ENCODE data around the gene ERC1.
"Not testable (repeated sequence)": the region's sequence is repeated elsewhere in the genome, so short reads cannot be mapped to it uniquely, and the experiment has no call there.

Gene ERC1

DNA sequence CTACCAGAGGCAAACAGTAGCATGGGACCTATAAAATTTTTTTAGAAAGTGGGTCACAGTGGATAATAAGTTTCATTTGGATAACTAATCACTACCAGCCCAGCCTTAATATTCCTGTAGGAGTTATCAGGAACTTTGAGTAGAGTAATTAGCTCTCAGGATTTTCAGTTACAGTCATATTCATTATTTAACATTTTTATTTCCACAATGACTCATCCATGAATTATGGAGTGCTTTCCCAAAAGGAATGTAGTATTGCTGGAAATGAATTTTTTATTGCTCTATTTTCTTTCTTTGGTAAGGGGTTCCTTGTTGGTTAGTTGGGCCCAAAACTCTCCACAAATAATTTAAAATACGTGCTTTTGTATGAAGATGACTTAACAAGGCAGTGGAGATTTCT, 53.7 kb downstream of the ERC1 start:
- Histone ChIP-seq H3K4me1 (no peaks in the 10 kb centered on the region), H3K9ac (no peak overlapping the region), H3K36me3 (peaks cover 22% of the 10 kb centered on the region), H3K27ac (no peak overlapping the region), H3K9me3 (peaks cover 8% of the 10 kb centered on the region), H3K27me3 (no peaks in the 10 kb centered on the region), H3K4me2 (no peak overlapping the region), H4K20me1 (no peaks in the 10 kb centered on the region), H3K4me3 (no peak overlapping the region)
- no peak for TF ChIP-seq Cebpa-rat (IDR thresholded peaks at IDR 0.05)

DNA sequence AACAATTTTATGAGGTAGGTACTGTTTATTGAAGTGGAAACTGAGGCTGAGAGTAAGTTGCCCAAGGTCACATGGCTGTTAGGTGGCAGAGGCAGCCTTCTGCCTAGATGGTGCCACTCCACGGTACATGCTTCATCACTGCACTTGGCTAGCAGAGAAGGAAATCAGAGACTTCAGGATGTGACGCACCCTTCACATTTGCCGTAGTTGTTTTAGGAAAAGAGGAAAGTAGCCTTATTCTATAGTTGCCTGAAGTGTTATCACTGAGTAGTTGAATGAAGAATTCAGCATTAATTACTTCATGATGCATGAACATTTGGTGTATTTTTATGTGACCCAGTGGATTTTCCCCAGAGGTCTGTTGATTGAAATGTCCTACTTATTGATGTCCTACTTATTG, 55.7 kb downstream of the ERC1 start:
- H3K9ac ChIP-seq: no peak overlapping the region
- no peak for TF ChIP-seq Cebpa-rat (IDR thresholded peaks at IDR 0.05)
- H3K9me3 ChIP-seq: peaks cover 7% of the 10 kb centered on the region
- H3K4me1 ChIP-seq: no peaks in the 10 kb centered on the region
- H4K20me1 ChIP-seq: 0 out of 2 replicates have a peak, but pooled peaks cover 6% of the 10 kb centered on the region
- H3K27ac ChIP-seq: no peak overlapping the region
- H3K4me3 ChIP-seq: no peak overlapping the region
- H3K4me2 ChIP-seq: no peak overlapping the region
- peaks cover 14% of the 10 kb centered on the region for H3K36me3 ChIP-seq
- H3K27me3 ChIP-seq: no peaks in the 10 kb centered on the region

DNA sequence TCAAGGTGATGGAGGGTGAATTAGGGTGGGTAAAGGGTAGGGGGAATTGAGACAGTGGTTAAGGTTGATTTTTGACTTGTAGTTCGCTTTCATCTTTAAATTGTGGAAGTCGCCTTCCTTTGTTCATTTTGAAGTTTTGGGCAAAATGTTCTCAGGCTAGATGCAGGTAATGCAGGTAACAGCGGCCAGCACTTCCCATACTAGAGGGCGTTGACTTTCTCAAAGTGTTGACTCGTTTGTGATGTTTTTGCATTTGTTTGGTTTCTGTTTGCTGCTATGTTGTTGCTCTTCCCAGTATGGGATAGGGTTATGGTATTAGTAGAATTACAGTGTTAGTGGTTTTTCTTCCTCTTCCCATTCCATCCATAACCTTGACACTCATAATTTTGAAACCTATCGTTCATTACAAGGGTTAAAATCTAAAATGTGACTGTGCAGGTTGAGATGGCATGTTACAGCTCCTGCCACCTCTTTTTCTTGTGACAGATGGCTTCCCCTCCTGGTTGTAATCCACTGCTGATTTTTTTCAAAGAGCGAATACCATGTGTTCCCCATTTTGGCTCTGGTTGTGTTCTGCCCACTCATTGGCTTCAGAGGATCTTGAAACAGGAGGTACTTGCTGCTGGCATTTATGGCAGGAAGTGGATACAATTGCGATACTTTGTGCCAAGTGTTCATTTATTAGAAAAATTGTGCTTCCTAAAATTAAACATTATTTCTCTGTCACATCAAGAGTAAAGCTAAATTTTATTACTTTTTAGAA, 57.1 kb downstream of the ERC1 start:
- TF ChIP-seq Cebpa-rat (IDR thresholded peaks at IDR 0.05): no peak
- no peak overlapping the region for H3K4me2 ChIP-seq
- H3K4me1 ChIP-seq: no peaks in the 10 kb centered on the region

DNA sequence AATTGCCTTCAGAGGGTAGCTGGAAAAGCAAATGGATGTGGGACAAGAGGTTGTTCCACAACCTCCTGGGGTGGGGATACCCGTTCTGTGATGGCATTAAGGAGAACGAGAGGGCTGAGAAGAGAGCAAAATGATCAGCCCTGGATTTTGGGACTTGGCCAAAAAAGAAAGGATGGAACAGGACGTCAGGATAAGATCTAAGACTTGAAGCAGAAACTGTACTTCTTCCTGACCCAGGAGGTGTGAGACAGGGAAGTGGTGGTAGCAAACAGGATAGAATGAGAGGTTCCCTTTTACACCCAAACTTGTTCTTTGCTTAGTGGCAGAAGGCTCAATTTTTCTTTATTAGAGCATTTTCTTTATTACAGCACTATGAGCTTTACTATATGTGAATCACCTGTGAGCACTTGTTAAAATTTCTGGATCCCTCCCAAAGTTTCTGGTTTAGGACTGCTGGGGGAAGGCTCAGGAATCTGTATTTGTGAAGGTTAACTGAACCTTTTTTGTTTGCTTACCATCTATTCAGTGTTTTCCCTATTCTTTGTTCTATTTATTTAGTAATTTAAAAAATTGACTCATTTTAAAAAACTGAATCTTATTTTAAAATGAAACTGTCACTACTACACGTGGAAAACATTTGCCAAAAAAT, 59.2 kb downstream of the ERC1 start:
- Histone ChIP-seq H3K36me3 (no peaks in the 10 kb centered on the region; the same call in 1 of the 2 replicates), H3K9ac (no peak overlapping the region), H3K27ac (no peak overlapping the region), H4K20me1 (peaks cover 38% of the 10 kb centered on the region; the same call in 1 of the 2 replicates), H3K9me3 (no peaks in the 10 kb centered on the region), H3K4me1 (no peaks in the 10 kb centered on the region), H3K4me2 (no peak overlapping the region), H3K4me3 (no peak overlapping the region), H3K27me3 (no peaks in the 10 kb centered on the region)
- TF ChIP-seq Cebpa-rat (IDR thresholded peaks at IDR 0.05): no peak

More for the DNA sequence above, 57.1 kb downstream of the ERC1 start:
- Histone ChIP-seq H3K27me3 (no peaks in the 10 kb centered on the region), H3K9ac (no peak overlapping the region), H3K27ac (no peak overlapping the region), H3K9me3 (no peaks in the 10 kb centered on the region), H3K36me3 (peaks cover 5% of the 10 kb centered on the region; the same call in 1 of the 2 replicates), H4K20me1 (peaks cover 17% of the 10 kb centered on the region; the same call in 1 of the 2 replicates), H3K4me3 (no peak overlapping the region)

DNA sequence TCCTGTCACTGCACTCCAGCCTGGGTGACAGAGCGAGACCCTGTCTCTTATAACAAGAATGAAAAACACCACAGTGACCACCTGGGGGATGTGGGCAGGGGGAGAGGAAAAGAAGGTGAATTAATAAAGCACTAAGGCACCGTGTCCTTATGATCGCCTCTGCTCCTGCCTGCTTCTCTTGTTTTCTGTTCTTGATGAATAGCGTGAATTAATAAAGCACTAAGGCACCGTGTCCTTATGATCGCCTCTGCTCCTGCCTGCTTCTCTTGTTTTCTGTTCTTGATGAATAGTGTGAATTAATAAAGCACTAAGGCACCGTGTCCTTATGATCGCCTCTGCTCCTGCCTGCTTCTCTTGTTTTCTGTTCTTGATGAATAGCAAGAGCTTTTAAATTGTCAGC, 60.6 kb downstream of the ERC1 start:
- H3K9me3 ChIP-seq, H3K9ac ChIP-seq, H3K4me3 ChIP-seq, H3K36me3 ChIP-seq, H3K4me1 ChIP-seq, H3K27me3 ChIP-seq, H3K4me2 ChIP-seq, H3K27ac ChIP-seq: not testable (repeated sequence)
- peaks cover 40% of the 10 kb centered on the region; the same call in 1 of the 2 replicates for H4K20me1 ChIP-seq

DNA sequence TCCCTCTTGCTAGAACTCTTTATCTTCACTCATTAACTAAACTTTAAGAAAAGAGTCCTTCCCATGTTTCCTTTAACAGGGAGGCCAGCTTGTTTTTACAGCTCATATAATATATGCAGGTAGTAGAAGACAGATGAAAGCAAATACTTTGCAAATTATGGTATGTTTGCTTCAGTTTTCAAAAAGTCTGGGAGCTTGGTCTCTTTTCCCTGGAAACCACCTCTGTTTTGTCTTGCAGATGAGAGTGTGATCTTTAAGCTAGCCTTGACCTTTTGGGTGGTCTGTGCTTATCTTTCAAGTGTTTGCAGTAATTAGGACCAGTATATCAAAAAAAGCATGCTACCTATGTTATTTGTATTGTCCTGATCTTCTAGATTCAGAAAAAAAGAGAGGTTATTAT, 62.7 kb downstream of the ERC1 start:
- H3K27ac ChIP-seq: no peak overlapping the region
- peaks cover 40% of the 10 kb centered on the region; the same call in 1 of the 2 replicates for H4K20me1 ChIP-seq
- H3K4me1 ChIP-seq: no peaks in the 10 kb centered on the region
- H3K9me3 ChIP-seq: peaks cover 13% of the 10 kb centered on the region
- H3K4me3 ChIP-seq: no peak overlapping the region
- H3K9ac ChIP-seq: no peak overlapping the region
- TF ChIP-seq Cebpa-rat (IDR thresholded peaks at IDR 0.05): no peak
- no peaks in the 10 kb centered on the region for H3K27me3 ChIP-seq
- peaks cover 14% of the 10 kb centered on the region for H3K36me3 ChIP-seq
- no peak overlapping the region for H3K4me2 ChIP-seq

DNA sequence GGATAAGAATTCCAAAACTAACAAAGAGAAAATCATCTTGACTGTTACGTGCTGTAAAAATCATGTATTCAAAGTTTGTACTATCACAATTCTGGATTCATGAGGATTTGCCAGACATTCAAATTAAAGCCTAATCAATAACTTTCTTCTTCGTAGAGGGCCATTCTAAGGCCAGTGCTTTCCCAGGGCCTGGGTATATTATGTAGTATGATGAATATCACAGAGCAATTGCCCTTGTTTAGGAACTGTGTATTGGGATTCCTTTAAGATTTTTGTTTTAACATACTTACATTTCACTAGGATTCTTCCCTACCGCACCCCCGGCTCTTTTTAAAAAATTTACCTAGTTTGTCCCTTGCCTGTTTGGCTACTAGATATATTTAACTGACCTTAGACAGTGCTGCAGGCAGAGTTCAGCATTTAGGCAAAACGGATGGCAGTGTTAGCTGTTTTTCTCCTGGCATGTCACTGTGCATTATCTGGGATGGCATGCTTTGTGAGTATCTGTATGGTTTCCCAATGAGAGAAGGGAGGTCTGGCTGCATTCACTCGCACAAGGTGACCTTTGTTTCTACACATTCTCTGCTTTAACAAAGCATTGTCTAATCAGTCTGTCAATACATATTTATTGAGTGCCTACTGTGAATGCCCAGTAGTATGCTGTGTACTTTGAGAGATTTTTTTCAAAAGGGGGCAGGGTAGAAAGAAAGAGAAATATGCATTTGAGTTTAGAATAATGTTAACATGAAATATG, 63.3 kb downstream of the ERC1 start:
- Histone ChIP-seq H3K4me2 (no peak overlapping the region), H3K36me3 (peaks cover 19% of the 10 kb centered on the region), H4K20me1 (peaks cover 40% of the 10 kb centered on the region; the same call in 1 of the 2 replicates), H3K4me3 (no peak overlapping the region), H3K27ac (no peak overlapping the region), H3K9me3 (peaks cover 19% of the 10 kb centered on the region), H3K9ac (no peak overlapping the region), H3K27me3 (no peaks in the 10 kb centered on the region), H3K4me1 (no peaks in the 10 kb centered on the region)
- no peak for TF ChIP-seq Cebpa-rat (IDR thresholded peaks at IDR 0.05)

DNA sequence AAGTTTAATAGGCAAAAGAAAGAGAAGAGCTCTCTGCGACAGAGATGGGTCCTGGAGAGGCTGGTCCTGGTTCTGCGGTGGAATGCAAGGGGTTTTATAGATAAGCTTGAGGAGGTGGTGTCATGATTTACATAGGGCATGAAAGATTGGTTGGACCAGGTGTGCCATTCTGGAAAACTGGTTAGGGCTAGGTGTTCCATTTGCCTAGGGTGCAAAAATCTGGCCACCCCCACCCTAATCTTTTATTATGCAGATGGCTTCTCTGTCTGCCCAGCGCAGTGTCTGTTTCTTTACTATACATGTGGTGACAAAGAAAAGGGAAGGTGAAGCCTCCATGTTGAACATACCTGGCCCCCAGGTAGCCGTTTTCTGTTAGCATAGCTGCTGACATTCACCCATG, 65.4 kb downstream of the ERC1 start:
- Histone ChIP-seq H3K9ac (no peak overlapping the region), H3K9me3 (peaks cover 38% of the 10 kb centered on the region), H3K4me3 (no peak overlapping the region), H3K4me2 (no peak overlapping the region), H4K20me1 (peaks cover 37% of the 10 kb centered on the region; the same call in 1 of the 2 replicates), H3K4me1 (no peaks in the 10 kb centered on the region), H3K27ac (no peak overlapping the region), H3K27me3 (no peaks in the 10 kb centered on the region), H3K36me3 (peaks cover 31% of the 10 kb centered on the region)
- no peak for TF ChIP-seq Cebpa-rat (IDR thresholded peaks at IDR 0.05)

DNA sequence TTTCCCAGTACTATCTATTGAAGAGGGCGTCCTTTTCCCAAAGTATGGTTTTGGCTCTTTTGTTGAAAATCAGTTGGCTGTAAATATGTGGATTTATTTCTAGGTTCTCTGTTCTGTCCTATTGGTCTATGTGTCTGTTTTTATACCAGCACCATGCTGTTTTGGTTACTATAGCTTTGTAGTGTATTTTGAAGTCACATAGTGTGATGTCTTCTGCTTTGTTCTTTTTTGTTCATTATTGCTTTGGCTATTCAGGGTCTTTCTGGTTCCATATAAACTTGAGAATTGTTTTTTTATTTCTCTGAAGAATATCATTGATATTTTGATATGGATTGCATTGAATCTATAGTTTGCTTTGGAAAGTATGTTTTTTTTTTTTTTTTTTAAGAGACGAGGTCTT, 67.4 kb downstream of the ERC1 start:
- no peak overlapping the region for H3K4me2 ChIP-seq
- H3K4me3 ChIP-seq: no peak overlapping the region
- peaks cover 19% of the 10 kb centered on the region; the same call in 1 of the 2 replicates for H4K20me1 ChIP-seq
- TF ChIP-seq Cebpa-rat (IDR thresholded peaks at IDR 0.05): no peak
- H3K27ac ChIP-seq: no peak overlapping the region
- no peaks in the 10 kb centered on the region for H3K27me3 ChIP-seq
- H3K4me1 ChIP-seq: no peaks in the 10 kb centered on the region
- H3K36me3 ChIP-seq: peaks cover 48% of the 10 kb centered on the region
- no peak overlapping the region for H3K9ac ChIP-seq
- peaks cover 57% of the 10 kb centered on the region for H3K9me3 ChIP-seq

DNA sequence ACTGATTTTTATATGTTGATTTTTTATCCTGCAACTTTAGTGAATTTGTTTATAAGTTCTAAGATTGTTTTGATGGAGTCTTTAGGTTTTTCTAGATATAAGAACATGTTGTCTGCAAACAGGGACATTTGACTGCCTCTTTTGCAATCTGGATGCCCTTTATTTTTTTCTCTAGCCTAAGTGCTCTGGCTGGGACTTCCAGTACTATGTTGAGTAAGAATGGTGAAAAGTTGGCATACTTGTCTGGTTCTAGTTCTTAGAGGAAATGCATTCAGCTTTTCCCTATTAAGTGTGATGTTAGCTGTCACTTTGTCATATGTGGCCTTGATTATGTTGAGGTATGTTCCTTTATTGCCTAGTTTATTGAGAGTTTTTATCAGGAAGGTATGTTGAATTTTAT, 68.1 kb downstream of the ERC1 start:
- Histone ChIP-seq H3K9me3 (peaks cover 65% of the 10 kb centered on the region), H4K20me1 (peaks cover 12% of the 10 kb centered on the region; the same call in 1 of the 2 replicates)

More for the DNA sequence above, 68.1 kb downstream of the ERC1 start:
- H3K9ac ChIP-seq: no peak overlapping the region
- H3K27me3 ChIP-seq: no peaks in the 10 kb centered on the region
- H3K4me1 ChIP-seq: no peaks in the 10 kb centered on the region
- no peak overlapping the region for H3K27ac ChIP-seq
- H3K36me3 ChIP-seq: peaks cover 55% of the 10 kb centered on the region
- TF ChIP-seq Cebpa-rat (IDR thresholded peaks at IDR 0.05): no peak
- H3K4me2 ChIP-seq: no peak overlapping the region
- H3K4me3 ChIP-seq: no peak overlapping the region
